Astrocyte of the cerebellum (primary cell): ENCODE data around the gene PRM3.

Experiments
- DNase-seq: peaks from one replicate; pipeline ENCODE4 v3.0.0-alpha.2; 2011; ENCODE audit warnings: low read depth
- H3K4me3 ChIP-seq: 2 replicates; pipeline ENCODE4 v1.5.1; 2011; ENCODE audit warnings: mild to moderate bottlenecking, low read depth, low read length, moderate library complexity
- in situ Hi-C: cut with HindIII; loops from 2 replicates; pipeline ENCODE4 v1.10.0; 2017; ENCODE audit warnings: low sequenced_read_pairs
- TF ChIP-seq, protein P1 (sequence below): IDR thresholded peaks from 2 replicates; pipeline ENCODE4 v1.5.1; 2012; ENCODE audit warnings: low read length, low read depth, moderate library complexity, mild to moderate bottlenecking; ENCODE audit errors: missing control alignments

The PRM3 gene

DNA sequence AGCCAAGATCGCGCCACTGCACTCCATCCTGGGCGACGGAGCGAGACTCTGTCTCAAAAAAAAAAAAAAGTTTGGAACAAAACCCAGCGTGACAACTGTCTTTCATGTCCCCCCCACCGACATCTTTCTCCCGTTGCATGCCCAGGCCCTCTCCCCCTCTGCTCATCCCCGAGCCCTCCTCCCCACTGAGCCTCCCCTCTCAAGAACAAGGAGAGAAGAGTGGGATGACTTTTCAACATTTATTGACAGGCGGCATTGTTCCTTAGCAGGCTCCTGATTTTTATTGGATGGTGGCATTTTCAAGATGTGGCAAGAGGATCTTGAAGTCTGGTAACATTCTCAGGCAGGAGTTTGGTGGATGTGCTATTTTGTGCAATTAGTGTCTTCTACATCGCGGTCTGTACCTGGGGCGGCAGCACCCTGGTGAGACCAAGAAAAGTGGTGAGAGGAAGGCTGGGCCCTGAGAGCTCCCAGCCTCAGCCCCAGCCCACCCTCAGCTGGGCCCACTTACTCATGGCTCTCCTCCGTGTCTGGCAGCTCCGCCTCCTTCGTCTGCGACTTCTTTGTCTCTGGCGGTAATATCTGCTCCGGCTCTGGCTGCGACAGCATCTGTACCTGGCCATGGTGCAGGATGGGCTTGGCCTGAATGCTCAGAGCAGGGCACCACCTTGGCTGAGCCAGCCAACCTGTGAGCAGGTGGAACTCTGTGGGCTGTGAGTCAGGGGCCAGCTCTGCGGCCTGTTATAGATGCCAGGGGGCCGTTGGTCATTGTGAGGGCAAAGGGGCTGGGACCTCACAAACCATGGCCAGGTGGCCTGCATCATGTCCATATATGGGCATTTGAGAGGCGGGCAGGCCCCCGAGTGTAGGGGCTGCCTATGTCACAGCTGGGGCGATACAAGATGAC is 7.4 kb upstream of the PRM3 start, which contains the start of gene PRM1:
TSS of gene PRM1 (minus strand) at position 715 of the 907 bp plus-strand sequence. CDS start at position 623, 92 bp downstream.
- H3K4me3 ChIP-seq = no peak within 1 kb of the TSS
- DNase-seq = no peak
- in situ Hi-C loops = no loop called here
- TF ChIP-seq, protein P1, sequence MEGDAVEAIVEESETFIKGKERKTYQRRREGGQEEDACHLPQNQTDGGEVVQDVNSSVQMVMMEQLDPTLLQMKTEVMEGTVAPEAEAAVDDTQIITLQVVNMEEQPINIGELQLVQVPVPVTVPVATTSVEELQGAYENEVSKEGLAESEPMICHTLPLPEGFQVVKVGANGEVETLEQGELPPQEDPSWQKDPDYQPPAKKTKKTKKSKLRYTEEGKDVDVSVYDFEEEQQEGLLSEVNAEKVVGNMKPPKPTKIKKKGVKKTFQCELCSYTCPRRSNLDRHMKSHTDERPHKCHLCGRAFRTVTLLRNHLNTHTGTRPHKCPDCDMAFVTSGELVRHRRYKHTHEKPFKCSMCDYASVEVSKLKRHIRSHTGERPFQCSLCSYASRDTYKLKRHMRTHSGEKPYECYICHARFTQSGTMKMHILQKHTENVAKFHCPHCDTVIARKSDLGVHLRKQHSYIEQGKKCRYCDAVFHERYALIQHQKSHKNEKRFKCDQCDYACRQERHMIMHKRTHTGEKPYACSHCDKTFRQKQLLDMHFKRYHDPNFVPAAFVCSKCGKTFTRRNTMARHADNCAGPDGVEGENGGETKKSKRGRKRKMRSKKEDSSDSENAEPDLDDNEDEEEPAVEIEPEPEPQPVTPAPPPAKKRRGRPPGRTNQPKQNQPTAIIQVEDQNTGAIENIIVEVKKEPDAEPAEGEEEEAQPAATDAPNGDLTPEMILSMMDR = no peak

DNA sequence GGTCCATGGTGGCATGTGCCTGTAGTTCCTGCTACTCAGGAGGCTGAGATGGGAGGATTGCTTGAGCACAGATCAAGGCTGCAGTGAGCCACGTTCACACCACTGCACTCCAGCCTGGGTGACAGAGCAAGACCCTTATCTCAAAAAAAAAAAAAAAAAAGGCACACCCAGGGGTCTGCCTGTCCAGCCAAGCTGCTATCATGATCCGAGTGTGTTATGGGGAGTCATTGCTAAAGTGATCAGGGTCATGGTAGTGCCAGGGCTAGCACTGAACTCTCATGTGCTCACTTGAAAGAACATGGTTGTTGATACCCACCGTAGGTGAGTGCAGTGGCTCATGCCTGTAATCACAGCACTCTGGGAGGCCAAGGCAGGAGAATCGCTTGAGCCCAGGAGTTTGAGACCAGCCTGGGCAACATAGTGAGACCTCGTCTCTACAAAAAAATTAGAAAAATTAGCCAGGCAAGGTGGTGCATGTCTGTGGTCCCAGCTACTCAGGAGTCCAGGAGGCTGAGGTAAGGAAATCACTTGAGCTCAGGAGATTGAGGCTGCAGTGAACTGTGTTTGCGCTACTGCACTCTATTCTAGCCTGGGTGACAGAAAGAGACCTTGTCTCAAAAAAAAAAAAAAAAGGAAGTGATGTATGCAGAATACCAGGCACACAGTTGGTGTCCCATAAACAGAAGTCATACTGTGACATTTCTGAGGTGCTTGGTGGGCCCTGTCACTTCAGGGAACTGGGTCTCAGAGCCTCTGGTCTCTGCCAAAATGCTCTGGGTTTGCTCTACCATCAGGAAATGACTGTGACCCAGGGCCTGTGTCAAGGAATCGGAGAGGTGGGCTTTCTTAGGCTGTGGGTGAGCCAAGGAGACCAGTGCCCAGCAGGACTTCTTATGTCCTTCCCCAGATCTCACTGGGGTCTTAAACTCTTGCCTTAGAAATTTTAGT is 5.5 kb upstream of the PRM3 start:
- no peak for DNase-seq
- TF ChIP-seq, protein P1 = no peak
- H3K4me3 ChIP-seq = no peak overlapping the region
- in situ Hi-C loops = loop anchor here (5.0 kb wide), 1 partner anchor 73 kb away; no protein-coding TSS in a partner anchor

DNA sequence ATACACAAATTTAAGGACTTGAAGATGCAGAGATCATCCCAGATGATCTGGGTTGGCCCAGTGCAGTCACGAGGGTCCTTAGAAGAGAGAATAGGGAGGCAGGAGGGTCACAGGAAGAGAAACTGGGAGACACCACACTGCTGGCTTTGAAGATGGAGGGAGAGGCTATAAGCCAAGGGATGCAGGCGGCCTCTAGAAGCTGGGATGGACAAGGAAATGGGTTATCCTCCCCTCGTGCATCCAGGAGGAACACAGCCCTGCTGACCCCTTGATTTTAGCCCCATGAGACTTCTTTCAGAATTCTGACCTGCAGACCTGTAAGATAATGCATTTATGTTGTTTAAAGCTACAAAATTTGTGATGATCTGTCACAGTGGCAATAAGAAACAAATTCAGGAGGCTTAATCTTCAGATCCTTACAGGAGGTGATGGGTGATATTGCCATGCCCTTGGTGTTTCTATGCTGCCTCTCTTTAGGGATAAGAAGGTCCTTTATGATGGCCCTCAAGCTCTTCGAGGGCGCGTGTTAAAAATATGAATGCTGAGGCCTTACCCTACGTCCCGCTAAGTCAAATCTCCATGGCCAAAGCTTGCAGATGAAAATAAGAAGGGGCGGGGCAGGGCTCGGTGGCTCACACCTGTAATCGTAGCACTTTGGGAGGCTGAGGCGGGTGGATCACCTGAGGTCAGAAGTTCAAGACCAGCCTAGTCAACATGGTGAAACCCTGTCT is 4.3 kb upstream of the PRM3 start:
- no peak overlapping the region for H3K4me3 ChIP-seq
- TF ChIP-seq, protein P1 = no peak
- no peak for DNase-seq
- in situ Hi-C loops = loop anchor here (5.0 kb wide), 1 partner anchor 75 kb away; no protein-coding TSS in a partner anchor

DNA sequence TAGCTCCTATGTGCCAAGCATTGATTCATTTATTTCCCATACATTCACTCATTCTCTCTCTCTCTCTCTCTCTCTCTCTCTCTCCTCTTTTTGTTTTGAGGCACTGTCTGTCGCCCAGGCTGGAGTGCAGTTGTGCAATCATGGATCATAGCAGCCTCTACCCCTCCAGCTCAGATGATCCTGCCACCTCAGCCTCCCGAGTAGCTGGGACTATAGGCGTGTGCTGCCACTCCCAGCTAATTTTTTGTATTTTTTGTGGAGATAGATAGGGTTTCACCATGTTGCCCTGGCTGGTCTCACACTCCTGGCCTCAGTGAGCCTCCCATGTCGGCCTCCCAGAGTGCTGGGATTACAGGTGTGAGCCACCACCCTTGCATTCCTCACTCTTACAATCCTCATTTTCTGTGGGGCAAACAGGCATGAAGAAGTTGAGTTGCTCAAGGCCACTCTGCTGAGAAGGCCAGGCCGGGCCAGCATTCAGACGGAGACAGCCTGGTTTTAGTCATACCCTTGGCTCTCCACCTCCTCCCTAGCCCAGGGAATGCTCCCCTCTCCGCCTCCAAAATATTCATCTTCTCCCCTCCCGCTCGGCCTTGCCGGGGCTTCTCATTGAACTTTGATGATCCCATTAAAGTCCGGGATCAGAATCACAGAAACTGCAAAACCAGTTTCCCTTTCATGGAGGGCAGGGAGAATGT is 3.6 kb upstream of the PRM3 start:
- in situ Hi-C loops = loop anchor here (5.0 kb wide), 1 partner anchor 75 kb away; no protein-coding TSS in a partner anchor
- no peak overlapping the region for H3K4me3 ChIP-seq
- no peak for DNase-seq
- TF ChIP-seq, protein P1 = no peak

DNA sequence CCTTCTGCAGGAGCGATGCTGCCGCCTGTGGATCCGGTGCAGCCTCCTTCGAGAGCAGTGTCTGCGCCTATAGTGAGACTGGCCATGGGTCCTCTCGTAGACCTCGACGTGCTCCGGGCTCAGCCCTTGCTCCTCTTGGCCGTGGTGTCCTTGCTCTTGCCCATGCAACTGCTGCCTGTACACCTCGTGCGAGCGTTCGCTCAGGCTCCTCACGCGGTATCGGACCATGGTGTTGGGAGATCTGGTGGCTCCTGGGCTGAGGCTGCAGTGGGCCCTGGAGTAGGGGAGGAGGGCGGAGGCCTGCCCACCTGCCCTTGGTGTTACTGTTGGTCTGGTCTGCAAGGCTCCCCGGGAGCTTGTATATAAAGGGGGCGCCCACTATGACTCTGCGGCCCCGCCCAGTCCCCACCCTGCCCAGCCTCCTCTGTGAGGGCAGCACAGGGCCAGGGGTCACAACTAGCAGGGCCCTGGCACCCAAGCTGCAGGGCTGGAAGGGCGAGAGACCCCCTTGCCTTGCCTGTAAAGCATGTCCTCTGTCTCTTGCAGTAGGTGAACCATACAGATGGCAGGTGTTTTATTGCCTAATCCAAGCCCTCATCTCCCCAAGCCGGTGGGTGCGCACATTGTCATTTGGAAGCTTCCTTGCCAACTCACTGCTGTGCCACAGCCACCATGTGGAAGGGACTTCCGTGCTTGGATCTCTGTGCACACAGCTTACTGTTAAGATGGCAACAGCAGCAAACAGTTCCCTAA is 2.9 kb upstream of the PRM3 start, which contains the start of gene PRM2:
TSS of gene PRM2 (minus strand) at position 338 of the 753 bp plus-strand sequence. CDS start at position 228, 110 bp downstream.
- no peak within 1 kb of the TSS for H3K4me3 ChIP-seq

More for the DNA sequence above, 2.9 kb upstream of the PRM3 start, which contains the start of gene PRM2:
- no peak for DNase-seq
- TF ChIP-seq, protein P1 = no peak
- in situ Hi-C loops = loop anchor here (5.0 kb wide), 1 partner anchor 76 kb away; no protein-coding TSS in a partner anchor
